22Rv1 (cell line): ENCODE results near the gene TROAP.
A peak's percentile ranks its signal among the peaks of the same experiment; 100 is the strongest.

Experiments
- H3K27ac ChIP-seq: fragments of 450-650 bp; 2 replicates; pipeline ENCODE4 v1.5.1; 2017
- ZFX ChIP-seq: fragments of 450-650 bp; IDR thresholded peaks from 2 replicates; pipeline ENCODE4 v1.6.1; 2017; ENCODE audit warnings: antibody characterized with exemption, borderline replicate concordance
- TF ChIP-seq, protein P1 (sequence below): fragments of 450-650 bp; IDR thresholded peaks from 2 replicates; pipeline ENCODE4 v1.5.1; 2017; ENCODE audit warnings: mild to moderate bottlenecking

Gene TROAP

GRCh38 chr12:49296034-49296835 is 26.8 kb upstream of the TROAP start:
- no peak for TF ChIP-seq ZFX
- TF ChIP-seq, protein P1, sequence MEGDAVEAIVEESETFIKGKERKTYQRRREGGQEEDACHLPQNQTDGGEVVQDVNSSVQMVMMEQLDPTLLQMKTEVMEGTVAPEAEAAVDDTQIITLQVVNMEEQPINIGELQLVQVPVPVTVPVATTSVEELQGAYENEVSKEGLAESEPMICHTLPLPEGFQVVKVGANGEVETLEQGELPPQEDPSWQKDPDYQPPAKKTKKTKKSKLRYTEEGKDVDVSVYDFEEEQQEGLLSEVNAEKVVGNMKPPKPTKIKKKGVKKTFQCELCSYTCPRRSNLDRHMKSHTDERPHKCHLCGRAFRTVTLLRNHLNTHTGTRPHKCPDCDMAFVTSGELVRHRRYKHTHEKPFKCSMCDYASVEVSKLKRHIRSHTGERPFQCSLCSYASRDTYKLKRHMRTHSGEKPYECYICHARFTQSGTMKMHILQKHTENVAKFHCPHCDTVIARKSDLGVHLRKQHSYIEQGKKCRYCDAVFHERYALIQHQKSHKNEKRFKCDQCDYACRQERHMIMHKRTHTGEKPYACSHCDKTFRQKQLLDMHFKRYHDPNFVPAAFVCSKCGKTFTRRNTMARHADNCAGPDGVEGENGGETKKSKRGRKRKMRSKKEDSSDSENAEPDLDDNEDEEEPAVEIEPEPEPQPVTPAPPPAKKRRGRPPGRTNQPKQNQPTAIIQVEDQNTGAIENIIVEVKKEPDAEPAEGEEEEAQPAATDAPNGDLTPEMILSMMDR, result peak; percentile 99
- peak overlapping the region; percentile 83 for H3K27ac ChIP-seq

DNA sequence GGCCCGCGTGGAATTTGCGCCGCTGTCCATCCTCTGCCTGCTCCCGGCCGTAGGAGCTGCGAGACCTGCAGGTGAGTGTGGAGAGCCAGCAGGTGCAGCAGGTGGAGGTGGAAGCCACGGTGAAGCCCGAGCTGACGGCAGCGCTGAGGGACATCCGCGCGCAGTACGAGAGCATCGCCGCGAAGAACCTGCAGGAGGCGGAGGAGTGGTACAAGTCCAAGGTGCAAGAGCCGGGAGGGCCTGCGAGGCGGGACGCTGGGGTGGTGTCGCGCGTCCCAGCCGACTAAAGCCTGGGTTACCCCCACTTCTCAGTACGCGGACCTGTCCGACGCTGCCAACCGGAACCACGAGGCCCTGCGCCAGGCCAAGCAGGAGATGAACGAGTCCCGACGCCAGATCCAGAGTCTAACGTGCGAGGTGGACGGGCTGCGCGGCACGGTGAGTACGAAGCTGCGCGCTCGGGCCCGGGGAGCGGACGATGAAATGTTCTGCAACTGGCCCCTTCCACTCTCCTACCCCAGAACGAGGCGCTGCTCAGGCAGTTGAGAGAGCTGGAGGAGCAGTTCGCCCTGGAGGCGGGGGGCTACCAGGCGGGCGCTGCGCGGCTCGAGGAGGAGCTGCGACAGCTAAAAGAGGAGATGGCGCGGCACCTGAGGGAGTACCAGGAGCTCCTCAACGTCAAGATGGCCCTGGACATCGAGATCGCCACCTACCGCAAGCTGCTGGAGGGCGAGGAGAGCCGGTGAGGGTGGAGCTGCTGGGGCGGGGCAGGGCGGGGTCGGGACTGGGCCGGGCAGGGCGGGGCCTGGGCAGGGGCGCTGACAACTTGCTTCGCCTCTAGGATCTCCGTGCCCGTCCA is 26.0 kb upstream of the TROAP start:
- peak overlapping the region; percentile 83 for H3K27ac ChIP-seq
- no peak for TF ChIP-seq ZFX
- TF ChIP-seq, protein P1, result peak; percentile 85

DNA sequence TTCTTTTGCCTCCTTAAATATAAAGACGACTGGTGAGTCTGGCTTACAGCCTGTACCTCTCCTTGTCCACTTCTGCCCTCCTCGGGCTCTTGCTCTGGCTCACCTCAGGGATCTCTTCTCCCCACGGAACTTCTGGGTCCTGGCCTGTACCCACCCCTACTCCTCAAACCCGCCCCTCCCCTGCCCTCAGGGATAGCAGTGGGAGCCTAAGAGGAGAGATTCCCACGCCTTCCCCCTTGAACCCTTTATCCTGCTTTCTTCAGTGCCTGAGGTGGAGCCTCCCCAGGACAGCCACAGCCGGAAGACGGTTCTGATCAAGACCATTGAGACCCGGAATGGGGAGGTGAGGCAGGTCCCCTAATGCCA is 25.4 kb upstream of the TROAP start:
- peak overlapping the region; percentile 83 for H3K27ac ChIP-seq

GRCh38 chr12:49298160-49298559 is 24.9 kb upstream of the TROAP start:
- no peak for TF ChIP-seq ZFX
- TF ChIP-seq, protein P1, result peak; percentile 13; the same call in 1 of the 2 replicates
- H3K27ac ChIP-seq, result peak overlapping the region; percentile 83; the same call in 1 of the 2 replicates

More for the DNA sequence above, 25.4 kb upstream of the TROAP start:
- no peak for TF ChIP-seq ZFX
- TF ChIP-seq, protein P1, result no peak

GRCh38 chr12:49301760-49302159 is 21.3 kb upstream of the TROAP start:
- TF ChIP-seq, protein P1, result no peak
- no peak for TF ChIP-seq ZFX
- no peak overlapping the region for H3K27ac ChIP-seq

DNA sequence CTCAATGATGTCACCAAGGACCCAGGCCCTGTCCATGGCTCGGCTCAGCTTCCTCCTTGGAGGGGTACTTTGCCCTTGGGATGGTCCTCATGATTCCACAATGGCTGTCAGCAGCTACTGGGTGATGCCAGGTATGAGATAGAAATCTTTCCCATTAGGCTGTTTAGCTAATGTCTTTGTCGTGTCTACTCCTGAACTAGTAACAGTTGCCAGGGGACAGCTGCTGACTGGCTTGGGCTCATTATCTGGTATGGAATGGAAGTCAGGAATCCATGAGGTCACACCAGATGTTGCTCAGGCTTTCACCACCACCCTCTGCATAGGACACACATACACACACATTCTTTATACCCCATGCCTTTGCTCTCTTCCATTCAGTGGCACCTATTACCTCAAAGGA is 18.9 kb upstream of the TROAP start:
- TF ChIP-seq, protein P1, result no peak
- H3K27ac ChIP-seq, result no peak overlapping the region
